ENCODE data around the gene ANGPTL2.

GRCh38 chr9:127099664-127100063 is 22.8 kb downstream of the ANGPTL2 start:
- no peak for TF ChIP-seq MAX (IDR thresholded peaks at IDR 0.05)
- no peak for TF ChIP-seq FOXM1 (IDR thresholded peaks at IDR 0.05; ENCODE audit: borderline replicate concordance, low read depth)
- TF ChIP-seq CEBPB (IDR thresholded peaks at IDR 0.05) = no peak
- TF ChIP-seq, protein P1, sequence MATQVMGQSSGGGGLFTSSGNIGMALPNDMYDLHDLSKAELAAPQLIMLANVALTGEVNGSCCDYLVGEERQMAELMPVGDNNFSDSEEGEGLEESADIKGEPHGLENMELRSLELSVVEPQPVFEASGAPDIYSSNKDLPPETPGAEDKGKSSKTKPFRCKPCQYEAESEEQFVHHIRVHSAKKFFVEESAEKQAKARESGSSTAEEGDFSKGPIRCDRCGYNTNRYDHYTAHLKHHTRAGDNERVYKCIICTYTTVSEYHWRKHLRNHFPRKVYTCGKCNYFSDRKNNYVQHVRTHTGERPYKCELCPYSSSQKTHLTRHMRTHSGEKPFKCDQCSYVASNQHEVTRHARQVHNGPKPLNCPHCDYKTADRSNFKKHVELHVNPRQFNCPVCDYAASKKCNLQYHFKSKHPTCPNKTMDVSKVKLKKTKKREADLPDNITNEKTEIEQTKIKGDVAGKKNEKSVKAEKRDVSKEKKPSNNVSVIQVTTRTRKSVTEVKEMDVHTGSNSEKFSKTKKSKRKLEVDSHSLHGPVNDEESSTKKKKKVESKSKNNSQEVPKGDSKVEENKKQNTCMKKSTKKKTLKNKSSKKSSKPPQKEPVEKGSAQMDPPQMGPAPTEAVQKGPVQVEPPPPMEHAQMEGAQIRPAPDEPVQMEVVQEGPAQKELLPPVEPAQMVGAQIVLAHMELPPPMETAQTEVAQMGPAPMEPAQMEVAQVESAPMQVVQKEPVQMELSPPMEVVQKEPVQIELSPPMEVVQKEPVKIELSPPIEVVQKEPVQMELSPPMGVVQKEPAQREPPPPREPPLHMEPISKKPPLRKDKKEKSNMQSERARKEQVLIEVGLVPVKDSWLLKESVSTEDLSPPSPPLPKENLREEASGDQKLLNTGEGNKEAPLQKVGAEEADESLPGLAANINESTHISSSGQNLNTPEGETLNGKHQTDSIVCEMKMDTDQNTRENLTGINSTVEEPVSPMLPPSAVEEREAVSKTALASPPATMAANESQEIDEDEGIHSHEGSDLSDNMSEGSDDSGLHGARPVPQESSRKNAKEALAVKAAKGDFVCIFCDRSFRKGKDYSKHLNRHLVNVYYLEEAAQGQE (IDR thresholded peaks at IDR 0.05; ENCODE audit: low read depth) = no peak
- no peak for TF ChIP-seq EP300 (IDR thresholded peaks at IDR 0.05; ENCODE audit: borderline replicate concordance)
- TF ChIP-seq RAD21 (IDR thresholded peaks at IDR 0.05; ENCODE audit: low read depth) = no peak
- TF ChIP-seq TAF1 (IDR thresholded peaks at IDR 0.05; ENCODE audit: low read depth) = no peak
- no peak for TF ChIP-seq TEAD4 (IDR thresholded peaks at IDR 0.05)
- TF ChIP-seq NFIC (IDR thresholded peaks at IDR 0.05) = no peak

Measured in Ishikawa (cell line).